Stimulated activated CD8-positive, alpha-beta memory T cell treated with anti-CD3 and anti-CD28 coated beads, Interleukin-7, amount 100 ng/mL, for 4 hours (primary cell): ENCODE data around the gene VMO1.
"Not testable (repeated sequence)": the region's sequence is repeated elsewhere in the genome, so short reads cannot be mapped to it uniquely, and the experiment has no call there.

ENCODE experiments used
- DNase-seq, 2 donors: peaks; one replicate each; pipeline ENCODE4 v3.0.0-alpha.2; 2020; ENCODE audit warnings: low read depth in 2 of 2

VMO1 gene, protein sequence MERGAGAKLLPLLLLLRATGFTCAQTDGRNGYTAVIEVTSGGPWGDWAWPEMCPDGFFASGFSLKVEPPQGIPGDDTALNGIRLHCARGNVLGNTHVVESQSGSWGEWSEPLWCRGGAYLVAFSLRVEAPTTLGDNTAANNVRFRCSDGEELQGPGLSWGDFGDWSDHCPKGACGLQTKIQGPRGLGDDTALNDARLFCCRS

GRCh38 chr17:4786106-4786511 lies at the start of gene VMO1:
TSS of gene VMO1 (minus strand) at chr17:4786364. CDS start at chr17:4786352, 12 bp downstream.
- DNase-seq: no peak

DNA sequence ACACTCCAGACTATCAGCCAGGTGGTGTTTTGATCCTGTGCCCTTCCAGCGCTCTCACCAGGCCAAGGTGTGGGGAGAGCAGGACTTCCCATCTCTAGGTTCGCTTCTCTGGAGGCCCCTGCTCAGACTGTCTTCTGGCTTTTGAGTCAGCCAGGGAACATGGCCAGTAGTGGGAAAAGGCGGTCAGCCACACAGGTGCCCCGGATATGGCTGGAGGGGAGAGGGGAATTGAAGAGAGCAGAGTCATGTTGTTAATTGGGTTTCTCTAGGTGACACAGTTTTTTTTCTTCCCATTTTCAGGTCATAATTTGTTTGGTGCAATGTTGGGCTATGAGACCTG lies 48.5 kb upstream of the VMO1 start:
- DNase-seq: no peak

DNA sequence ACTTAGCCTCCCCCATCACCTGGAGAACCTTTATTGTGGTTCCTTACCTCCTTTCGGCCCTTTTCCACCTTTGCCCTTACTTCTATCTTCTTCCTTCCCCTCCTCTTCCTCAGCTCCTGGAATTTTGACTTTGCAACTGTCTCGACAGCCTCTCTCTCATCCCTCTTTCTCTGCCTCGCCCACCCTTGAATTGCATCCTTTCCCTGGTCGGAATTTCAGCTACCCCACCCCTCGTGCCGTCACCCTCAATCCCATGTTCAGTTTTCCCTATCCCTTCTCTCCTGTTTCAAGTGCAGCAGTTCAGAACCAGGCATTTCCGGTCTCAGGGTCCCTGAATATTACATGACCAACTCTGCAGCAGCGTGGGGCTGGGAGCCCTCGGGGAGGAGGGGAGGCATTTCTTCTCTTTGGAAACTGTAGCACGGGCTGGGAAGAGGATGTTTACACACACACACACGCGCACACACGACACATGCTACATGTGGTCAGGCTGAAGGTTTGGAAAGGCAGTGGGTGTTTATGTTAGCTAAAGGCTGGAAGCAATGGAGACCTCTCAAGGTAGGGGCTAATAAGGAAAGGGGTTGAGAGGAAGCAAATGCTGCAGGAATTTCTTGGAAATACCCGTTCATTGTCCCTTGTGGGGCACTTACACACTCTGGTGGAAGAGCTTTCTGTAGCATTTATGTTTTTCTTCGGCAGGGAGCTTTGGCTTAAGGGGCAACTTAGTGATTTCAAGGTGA lies 47.9 kb upstream of the VMO1 start:
- DNase-seq: no peak

GRCh38 chr17:4833178-4833940 lies 47.2 kb upstream of the VMO1 start, which contains the start of gene MINK1:
TSS of gene MINK1 (plus strand) at chr17:4833340. CDS start at chr17:4833584, 244 bp downstream.
- peak; percentile 75 to 88 for DNase-seq

DNA sequence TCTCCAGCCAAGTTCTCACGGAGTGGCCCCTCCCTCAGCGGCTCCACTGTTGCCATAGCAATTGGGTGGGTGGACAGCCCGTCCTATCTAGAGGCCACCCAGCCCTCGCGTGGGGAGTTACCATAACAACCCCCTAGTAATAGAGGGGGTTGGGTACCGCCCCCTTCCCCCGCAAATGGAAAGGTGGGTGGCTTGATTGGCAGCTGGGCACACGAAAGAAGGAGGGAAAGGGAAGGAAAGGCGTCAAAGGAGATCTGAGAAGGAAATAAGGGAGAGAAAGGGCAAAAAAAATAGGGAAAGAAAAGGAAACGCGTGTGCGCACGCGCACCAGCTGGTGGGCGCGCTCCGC lies 46.6 kb upstream of the VMO1 start:
- not testable (repeated sequence) for DNase-seq

GRCh38 chr17:4827399-4827798 lies 41.2 kb upstream of the VMO1 start:
- DNase-seq: no peak

DNA sequence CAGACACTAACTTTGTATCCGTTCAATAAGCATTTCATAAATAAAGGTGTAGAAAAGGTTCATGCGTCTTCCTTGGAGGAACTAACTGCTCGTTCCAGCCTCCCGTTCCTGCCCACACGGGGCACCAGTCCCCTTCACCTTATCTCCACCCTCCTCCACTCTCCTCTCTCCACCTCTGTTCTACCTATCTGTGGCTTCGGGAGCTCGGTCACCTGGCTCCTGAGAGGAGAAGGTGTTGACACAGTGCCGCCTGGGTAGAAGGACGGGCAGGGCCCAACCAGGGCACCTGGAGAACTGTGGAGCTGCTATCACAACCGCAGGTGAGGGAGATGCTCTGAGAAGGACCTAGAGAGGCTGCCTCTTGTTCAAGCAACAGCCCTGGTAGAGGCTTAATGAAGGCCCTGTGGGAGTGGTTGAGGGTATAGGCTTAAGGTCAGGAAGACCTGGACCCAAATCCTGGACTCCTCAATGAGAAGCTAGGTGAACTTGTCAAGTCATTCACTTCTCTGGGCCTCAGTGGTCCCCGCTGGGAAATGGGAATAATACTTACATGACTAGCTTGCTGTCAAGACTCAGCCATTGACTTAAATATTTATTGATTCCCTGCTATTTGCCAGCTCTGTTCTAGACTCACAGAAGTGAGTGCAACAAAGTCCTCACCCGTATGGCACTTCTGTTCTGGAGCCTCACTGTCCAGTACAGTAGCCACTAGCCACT lies 37.4 kb upstream of the VMO1 start:
- no peak for DNase-seq

- DNase-seq: no peak
Measured at GRCh38 chr17:4822835-4823234, 36.7 kb upstream of the VMO1 start.

GRCh38 chr17:4818276-4818675 lies 32.1 kb upstream of the VMO1 start:
- no peak for DNase-seq

GRCh38 chr17:4816826-4817225 lies 30.7 kb upstream of the VMO1 start:
- no peak for DNase-seq

- no peak for DNase-seq
Measured at GRCh38 chr17:4815043-4815675, 29.0 kb upstream of the VMO1 start.

- no peak for DNase-seq
Measured at GRCh38 chr17:4812690-4813089, 26.5 kb upstream of the VMO1 start.

- no peak for DNase-seq
Measured at GRCh38 chr17:4811471-4811870, 25.3 kb upstream of the VMO1 start.

DNA sequence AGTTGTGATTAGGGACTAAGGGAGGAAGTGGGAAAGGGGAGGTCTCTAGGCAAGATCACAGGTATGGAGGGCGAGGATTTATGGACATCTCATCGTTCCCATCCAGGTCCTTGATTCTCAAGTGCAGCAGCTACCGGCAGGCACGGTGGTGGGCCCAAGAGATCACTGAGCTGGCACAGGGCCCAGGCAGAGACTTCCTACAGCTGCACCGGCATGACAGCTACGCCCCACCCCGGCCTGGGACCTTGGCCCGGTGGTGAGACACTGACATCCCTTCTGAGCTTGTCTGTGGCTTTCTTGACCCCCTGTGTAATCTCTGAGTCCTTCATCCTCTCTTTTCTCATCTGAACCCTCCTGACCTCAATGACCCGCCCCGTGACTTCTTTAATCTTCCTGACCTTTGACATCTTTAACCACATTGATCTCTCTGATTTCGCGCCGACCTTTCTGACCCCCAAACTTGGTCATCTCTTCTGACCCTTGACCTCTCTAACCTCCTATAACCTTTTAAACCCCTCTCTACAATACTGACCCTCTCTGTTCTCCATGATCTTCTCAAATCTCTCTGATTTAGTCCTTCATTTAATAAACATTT lies 24.6 kb upstream of the VMO1 start:
- no peak for DNase-seq

- no peak for DNase-seq
Measured at GRCh38 chr17:4808378-4808767, 22.2 kb upstream of the VMO1 start.

- DNase-seq: no peak
Measured at GRCh38 chr17:4807605-4808377, 21.6 kb upstream of the VMO1 start.

DNA sequence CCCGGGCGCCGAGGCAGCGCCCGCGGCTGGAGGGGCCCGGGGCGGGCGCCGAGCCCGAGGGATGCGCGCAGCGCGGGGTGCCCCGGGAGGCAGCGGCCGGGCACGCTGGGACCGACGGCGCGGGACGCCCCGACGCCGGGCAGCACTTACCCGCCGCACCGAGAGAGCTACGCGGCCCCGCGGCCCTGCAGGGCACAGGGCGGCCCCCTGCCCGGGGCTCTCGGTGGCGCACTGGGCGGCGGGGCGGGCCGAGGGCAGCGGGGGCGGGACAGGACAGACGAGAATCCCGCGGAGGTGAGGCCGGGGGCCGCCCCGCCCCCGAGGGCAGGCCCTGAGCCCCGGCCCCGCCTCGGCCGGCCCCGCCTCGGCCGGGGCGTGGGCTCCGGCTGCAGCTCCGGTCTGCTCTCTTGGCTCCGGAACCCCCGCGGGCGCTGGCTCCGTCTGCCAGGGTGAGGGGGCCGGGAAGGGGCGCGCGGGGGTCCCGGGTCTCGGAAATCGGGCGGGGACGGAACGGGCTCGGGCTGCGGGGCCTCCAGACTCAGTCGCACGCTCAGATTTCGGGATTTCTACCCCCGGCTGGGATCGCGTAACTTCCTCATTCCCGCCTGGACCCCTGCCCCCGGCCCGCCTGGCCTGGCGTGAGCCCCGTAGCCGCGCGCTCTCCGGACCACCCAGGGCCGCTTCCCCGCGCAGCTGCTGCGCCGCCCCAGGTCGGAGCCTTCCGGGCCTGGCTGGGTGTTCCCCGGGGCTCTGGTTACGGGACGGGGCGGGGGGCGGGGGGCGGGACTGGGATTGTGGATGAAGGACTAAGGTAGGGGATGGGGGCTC lies 20.8 kb upstream of the VMO1 start, which contains the start of gene PLD2:
Gene PLD2 (plus strand): TSS at position 376 of the 828 bp plus-strand sequence. CDS start 621 bp downstream, outside the sequence.
- DNase-seq: peak; percentile 54 to 83

DNA sequence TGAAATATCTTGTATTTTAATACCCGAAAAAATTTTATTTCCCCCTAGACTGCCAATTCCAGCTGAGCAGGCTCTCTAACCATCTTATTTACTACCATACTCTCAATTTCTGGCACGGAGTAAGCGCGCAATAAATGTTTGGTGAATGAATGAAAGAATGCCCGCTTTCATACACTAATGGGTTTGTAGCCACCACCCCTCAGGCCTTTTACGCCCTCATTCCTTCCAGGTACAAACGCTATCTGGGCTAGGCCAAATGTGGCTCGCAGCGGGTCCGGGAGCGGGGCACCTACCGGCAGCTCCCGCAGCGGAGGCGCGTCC lies 20.3 kb upstream of the VMO1 start:
- no peak for DNase-seq

DNA sequence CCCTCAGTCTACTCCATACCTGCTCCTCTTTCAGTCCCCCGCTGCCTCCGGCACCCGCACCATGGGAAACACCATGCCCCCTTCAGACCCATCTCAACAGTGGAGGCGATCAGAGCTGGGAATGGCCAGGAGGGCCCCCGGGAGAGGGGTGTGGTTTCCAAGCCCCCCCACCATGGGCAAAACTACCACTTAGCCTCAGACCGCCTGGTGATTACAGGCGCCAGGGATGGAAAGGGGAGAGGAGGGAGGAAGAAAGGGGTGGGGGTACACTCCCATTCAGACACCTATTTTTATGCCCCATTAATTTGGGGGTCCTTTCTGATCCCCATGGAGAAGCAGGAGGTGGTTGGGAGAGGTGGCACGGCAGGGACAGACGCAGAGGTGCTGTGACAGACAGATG lies 16.1 kb upstream of the VMO1 start, which contains the start of gene C17orf114:
Gene C17orf114 (minus strand): TSS at position 101 of the 400 bp plus-strand sequence.
- DNase-seq: no peak
